BE2C (cell line): ENCODE results near the gene RTN1.

Experiments
- DNase-seq: peaks from one replicate; pipeline ENCODE4 v3.0.0-alpha.2; 2020
- H3K27me3 ChIP-seq: fragments of 250-450 bp; sonication (Bioruptor Pico); 2 replicates; pipeline ENCODE4 v1.5.1; 2020; ENCODE audit warnings: mild to moderate bottlenecking
- H3K36me3 ChIP-seq: fragments of 250-450 bp; sonication (Bioruptor Pico); 2 replicates; pipeline ENCODE4 v1.5.1; 2020; ENCODE audit warnings: mild to moderate bottlenecking
- H3K4me1 ChIP-seq: fragments of 250-450 bp; sonication (Bioruptor Pico); 2 replicates; pipeline ENCODE4 v1.5.1; 2020
- H3K4me3 ChIP-seq: 2 replicates; pipeline ENCODE4 v1.5.1; 2011; ENCODE audit warnings: low read depth, low read length
- H3K9me3 ChIP-seq: fragments of 250-450 bp; sonication (Bioruptor Pico); 2 replicates; pipeline ENCODE4 v1.5.1; 2020
- CTCF ChIP-seq: IDR thresholded peaks from 2 replicates; pipeline ENCODE4 v1.5.1; 2012; ENCODE audit warnings: mild to moderate bottlenecking, low read depth, low read length

Gene RTN1

DNA sequence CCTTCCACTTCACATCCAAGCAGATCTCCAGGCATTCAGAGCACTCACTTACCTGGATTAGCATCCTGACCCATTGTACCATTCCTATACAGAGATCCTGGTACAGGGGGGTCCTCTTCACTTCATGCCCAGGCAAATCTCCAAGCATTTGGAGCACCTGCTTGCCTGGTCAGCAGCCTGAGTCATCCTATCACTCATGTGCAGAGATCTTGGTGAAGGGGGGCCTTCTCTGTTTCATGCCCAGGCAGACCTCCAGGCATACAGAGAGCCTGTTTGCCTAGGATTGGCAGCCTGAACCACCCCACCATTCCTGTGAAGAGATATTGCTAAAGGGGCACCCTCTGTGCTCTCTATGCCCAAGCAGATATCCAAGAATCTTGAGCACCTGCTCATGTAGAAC is 182.9 kb downstream of the RTN1 start:
- Histone ChIP-seq H3K4me3 (no peak overlapping the region), H3K9me3 (no peaks in the 10 kb centered on the region; the same call in 1 of the 2 replicates), H3K36me3 (no peaks in the 10 kb centered on the region), H3K27me3 (no peaks in the 10 kb centered on the region), H3K4me1 (no peaks in the 10 kb centered on the region)
- TF ChIP-seq CTCF: no peak
- DNase-seq: no peak

DNA sequence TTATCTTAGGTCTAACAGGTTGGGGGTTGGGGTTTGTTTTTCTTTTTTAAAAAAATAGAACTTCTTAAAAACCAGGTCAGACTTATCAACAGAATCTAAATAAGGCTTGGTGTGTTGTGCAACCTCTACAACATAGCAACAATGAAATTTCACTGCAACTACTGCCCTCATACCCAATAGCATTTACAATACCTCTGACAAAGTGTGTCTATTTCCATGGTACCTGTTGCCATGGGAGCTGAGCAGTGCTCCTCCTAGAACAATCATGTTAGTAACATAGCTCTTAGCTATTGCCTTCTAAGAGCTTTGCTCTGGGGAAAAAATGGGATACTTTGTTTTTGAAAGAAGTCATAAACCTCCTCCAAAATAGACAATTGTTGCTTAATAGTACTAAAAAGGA is 190.7 kb downstream of the RTN1 start:
- Histone ChIP-seq H3K4me3 (no peak overlapping the region), H3K36me3 (no peaks in the 10 kb centered on the region), H3K9me3 (no peaks in the 10 kb centered on the region), H3K27me3 (no peaks in the 10 kb centered on the region), H3K4me1 (no peaks in the 10 kb centered on the region)
- no peak for TF ChIP-seq CTCF
- no peak for DNase-seq

DNA sequence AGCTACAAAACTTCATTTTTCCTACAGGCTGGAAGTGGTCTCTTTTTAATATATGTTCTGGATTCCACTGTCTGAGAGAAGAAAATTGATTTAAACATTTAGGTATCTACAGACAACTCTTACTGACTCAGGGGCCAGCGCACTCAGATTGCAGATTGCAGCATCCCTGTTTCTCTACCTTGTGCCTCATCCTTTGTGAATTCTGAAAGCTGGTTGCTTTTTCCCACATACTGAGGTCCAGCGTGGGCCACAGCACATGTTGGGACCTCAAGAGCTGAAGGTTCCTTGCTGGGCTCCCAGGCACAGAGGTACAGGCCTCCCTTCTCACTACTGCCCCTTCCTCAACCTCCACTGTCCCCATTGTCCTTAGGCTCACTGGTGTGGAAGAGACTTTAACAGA is 192.2 kb downstream of the RTN1 start:
- Histone ChIP-seq H3K4me1 (no peaks in the 10 kb centered on the region), H3K27me3 (no peaks in the 10 kb centered on the region)

GRCh38 chr14:59677771-59678231 is 192.8 kb downstream of the RTN1 start:
- H3K4me3 ChIP-seq: no peak overlapping the region
- no peaks in the 10 kb centered on the region for H3K36me3 ChIP-seq
- TF ChIP-seq CTCF: no peak
- no peaks in the 10 kb centered on the region for H3K27me3 ChIP-seq
- H3K4me1 ChIP-seq: no peaks in the 10 kb centered on the region
- no peaks in the 10 kb centered on the region for H3K9me3 ChIP-seq
- no peak for DNase-seq

More for the DNA sequence above, 192.2 kb downstream of the RTN1 start:
- no peak for DNase-seq
- no peak overlapping the region for H3K4me3 ChIP-seq
- H3K9me3 ChIP-seq: no peaks in the 10 kb centered on the region
- TF ChIP-seq CTCF: no peak
- no peaks in the 10 kb centered on the region for H3K36me3 ChIP-seq

DNA sequence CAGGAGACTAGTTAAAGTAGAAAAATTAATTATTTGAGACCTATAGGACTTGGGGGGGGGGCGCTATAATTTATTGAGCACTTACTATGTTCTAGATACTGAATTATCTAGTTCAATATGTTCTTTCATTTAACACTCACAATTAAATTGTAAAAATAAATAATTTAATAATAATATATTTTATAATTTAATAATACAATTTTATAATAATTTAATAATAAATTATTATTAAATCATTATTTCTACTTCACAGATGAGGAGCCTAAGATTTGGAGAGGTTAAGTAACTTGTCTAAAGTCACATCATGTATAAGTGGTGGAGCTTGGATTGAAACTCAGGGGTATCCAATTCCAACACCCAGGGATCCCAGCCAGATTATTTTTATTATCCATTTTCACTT is 195.2 kb downstream of the RTN1 start:
- Histone ChIP-seq H3K4me3 (no peak overlapping the region), H3K4me1 (no peaks in the 10 kb centered on the region), H3K36me3 (no peaks in the 10 kb centered on the region), H3K9me3 (no peaks in the 10 kb centered on the region), H3K27me3 (no peaks in the 10 kb centered on the region)
- TF ChIP-seq CTCF: no peak
- no peak for DNase-seq

DNA sequence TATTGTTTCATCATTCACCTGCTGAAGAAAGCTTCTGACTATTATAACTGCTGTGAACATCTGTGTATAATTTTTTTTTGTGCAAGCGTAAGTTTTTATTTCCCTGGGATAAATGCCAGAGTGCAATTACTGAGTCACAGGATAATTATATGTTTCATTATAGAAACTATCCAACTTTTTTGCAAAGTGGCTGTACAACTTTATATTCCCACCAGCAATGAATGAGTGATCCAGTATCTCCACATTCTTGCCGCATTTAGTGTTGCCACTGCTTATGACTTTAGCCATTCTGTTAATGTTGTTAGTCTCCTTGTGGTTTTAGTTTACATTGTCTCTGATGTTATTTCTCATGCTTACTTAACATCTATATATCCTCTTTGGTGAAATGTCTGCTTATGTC is 205.8 kb downstream of the RTN1 start:
- Histone ChIP-seq H3K4me3 (no peak overlapping the region), H3K9me3 (no peaks in the 10 kb centered on the region), H3K4me1 (no peaks in the 10 kb centered on the region), H3K27me3 (no peaks in the 10 kb centered on the region), H3K36me3 (no peaks in the 10 kb centered on the region)
- TF ChIP-seq CTCF: no peak
- no peak for DNase-seq
